K562 (cell line): ENCODE results near the gene FGFBP3. TPM values are rescaled to one million over a fixed set of nuclear protein-coding genes. Genes with fewer than 3 reads are reported as not detected.

Experiments used
- CEBPB ChIP-seq: fragments of 450-650 bp; IDR thresholded peaks from 2 replicates; pipeline ENCODE4 v1.6.1; 2016; ENCODE audit warnings: missing genetic modification characterization, missing compliant biosample characterization
- CUX1 ChIP-seq: fragments of 200-800 bp; sonication (Bioruptor generic); IDR thresholded peaks from 2 replicates; pipeline ENCODE4 v1.6.1; 2016; ENCODE audit warnings: missing genetic modification characterization, missing compliant biosample characterization
- DNMT1 ChIP-seq: fragments of 450-650 bp; IDR thresholded peaks from 2 replicates; pipeline ENCODE4 v1.6.1; 2016; ENCODE audit warnings: antibody characterized with exemption, mild to moderate bottlenecking
- FUS ChIP-seq: fragments of 200-400 bp; formaldehyde crosslinking; optimal IDR thresholded peaks from 2 replicates; pipeline ENCODE3; 2017; ENCODE audit warnings: low read depth, low read length
- HMGXB4 ChIP-seq: sonication (generic); formaldehyde crosslinking; IDR thresholded peaks from 2 replicates; pipeline ENCODE4 v1.8.1; 2023; ENCODE audit warnings: mild to moderate bottlenecking, missing genetic modification reagents
- MYNN ChIP-seq, 2 experiments: sonication (generic); formaldehyde crosslinking in 1 of 2; IDR thresholded peaks; 2 replicates each; pipeline versions ENCODE4 v1.5.0 to v1.6.1; 2016 to 2020; ENCODE audit warnings: antibody characterized with exemption in 1 of 2, missing genetic modification reagents in 1 of 2
- NBN ChIP-seq: fragments of 450-650 bp; IDR thresholded peaks from 2 replicates; pipeline ENCODE4 v1.6.1; 2016; ENCODE audit warnings: low read depth, mild to moderate bottlenecking
- NRF1 ChIP-seq, 2 experiments: fragments of 450-650 bp; IDR thresholded peaks in 1 of 2; conservative IDR thresholded peaks in 1 of 2; 2 replicates each; pipeline ENCODE4 v1.6.1; 2014; ENCODE audit warnings: mild to moderate bottlenecking in 2 of 2
- PHB2 ChIP-seq: fragments of 450-650 bp; IDR thresholded peaks from 2 replicates; pipeline ENCODE4 v1.6.1; 2017; ENCODE audit warnings: low read depth
- PHF21A ChIP-seq: fragments of 450-650 bp; IDR thresholded peaks from 2 replicates; pipeline ENCODE4 v1.6.1; 2017; ENCODE audit warnings: low read depth, borderline replicate concordance
- SIX5 ChIP-seq, 2 experiments: IDR thresholded peaks; 2 replicates each; pipeline ENCODE4 v1.6.1; 2011; ENCODE audit warnings: low read length in 2 of 2, borderline replicate concordance in 1 of 2, low read depth in 1 of 2, mild to moderate bottlenecking in 1 of 2, moderate library complexity in 1 of 2; ENCODE audit not compliant: insufficient read depth in 1 of 2
- SRF ChIP-seq, 2 experiments: fragments of 250-450, 450-650 bp in 1 of 2; sonication (Bioruptor Pico) in 1 of 2; sonication (generic) in 1 of 2; formaldehyde crosslinking; IDR thresholded peaks; 2 replicates each; pipeline versions ENCODE4 v1.5.0 to v1.5.1; 2020 to 2022; ENCODE audit warnings: mild to moderate bottlenecking in 1 of 2, missing genetic modification reagents in 1 of 2
- TAF1 ChIP-seq: IDR thresholded peaks from 2 replicates; pipeline ENCODE4 v1.6.1; 2011; ENCODE audit warnings: mild to moderate bottlenecking, low read length, moderate library complexity; ENCODE audit not compliant: insufficient read depth, control insufficient read depth, severe bottlenecking; ENCODE audit errors: extremely low read depth
- ZNF174 ChIP-seq: fragments of 250-450 bp; sonication (Bioruptor Pico); IDR thresholded peaks from 2 replicates; pipeline ENCODE4 v1.4.0; 2020; ENCODE audit warnings: mild to moderate bottlenecking
- ZNF395 ChIP-seq: fragments of 200-800 bp; sonication (Bioruptor generic); IDR thresholded peaks from 2 replicates; pipeline ENCODE4 v1.6.1; 2017; ENCODE audit warnings: missing genetic modification characterization, missing compliant biosample characterization
- ZNF561 ChIP-seq: fragments of 450-650 bp; formaldehyde crosslinking; conservative IDR thresholded peaks from 2 replicates; pipeline ENCODE4 v1.4.0; 2020; ENCODE audit warnings: mild to moderate bottlenecking, moderate library complexity
- ZNF655 ChIP-seq: fragments of 250-450 bp; sonication (Bioruptor Pico); IDR thresholded peaks from 2 replicates; pipeline ENCODE4 v1.5.0; 2021
- polyA plus RNA-seq, 8 experiments: library from polyadenylated mRNA; depleted of rRNA in 4 of 8; stranded (reverse) in 5 of 8; unstranded in 3 of 8; fragments of >200 nt; fragmentation: Nextera tagmentation in 2 of 8; fragmentation: Illumina TruSeq in 1 of 8; extraction: Ambion mirVana in 2 of 8; extraction: Trizol in 1 of 8; gene quantifications; 2 replicates each; pipeline versions ENCODE4 v1.2.1 to v1.2.3, GENCODE V29; 2011 to 2014; ENCODE audit warnings: inconsistent platforms in 1 of 8, missing spikeins in 1 of 8
- total RNA-seq, 7 experiments: library from RNA; depleted of rRNA in 6 of 7; stranded (reverse); fragments of >200 nt in 6 of 7; fragmentation: Illumina TruSeq in 2 of 7; extraction: Trizol in 2 of 7; gene quantifications; 2 replicates each; pipeline versions ENCODE4 v1.2.1 to v1.2.3, GENCODE V29; 2011 to 2021; ENCODE audit warnings: low replicate concordance in 1 of 7

FGFBP3 gene
- total and polyA plus RNA-seq, 9 of the 15 experiments (the other 6 are each of a cell fraction or from before 2014, with no cell fraction given): 0.58 to 3.0 (median 1.5) TPM

GRCh38 chr10:91908337-91909116, 759 bp downstream of the FGFBP3 start (continued):
- TF ChIP-seq HMGXB4 (CRISPR knock-in tag) (no peak), PHF21A (no peak), SIX5 (IDR thresholded peaks at IDR 0.05; ENCODE audit: borderline replicate concordance in 1 of 2, insufficient read depth in 1 of 2, low read depth in 1 of 2, low read length in 2 of 2) (no peak), CEBPB (no peak), CUX1 (CRISPR knock-in tag) (no peak), ZNF655 (CRISPR knock-in tag) (no peak), MYNN (IDR thresholded peaks at IDR 0.05) (peak; percentile 15; the same call in 1 of the 2 replicates), MYNN (CRISPR knock-in tag; IDR thresholded peaks at IDR 0.05) (no peak), NRF1 (conservative IDR thresholded peaks at IDR 0.05 in 1 of 2, IDR thresholded peaks at IDR 0.05 in 1 of 2) (peak; percentile 84; a peak in 2 of 4 replicates), PHB2 (no peak), NBN (no peak), TAF1 (peak; percentile 44), SRF (CRISPR knock-in tag; IDR thresholded peaks at IDR 0.05) (0 out of 4 replicates have a peak, but pooled peaks of 1 of the 2 experiments have one; percentile 3), DNMT1 (no peak), FUS (peak; percentile 17), ZNF561 (CRISPR knock-in tag) (no peak), ZNF174 (no peak), ZNF395 (CRISPR knock-in tag) (no peak; the same call in 1 of the 2 replicates)
